Peyer's patch (tissue), 4 donors: Measurements from ENCODE around the gene TMEM132C. TPM values are rescaled to one million over a fixed set of nuclear protein-coding genes. Genes with fewer than 3 reads are reported as not detected.

Experiments used
- DNase-seq, 3 donors: peaks; one replicate each; pipeline ENCODE4 v3.0.0-alpha.2; 2017 to 2019
- H3K27ac ChIP-seq, 4 donors: fragments of 200-600 bp; sonication (generic); one replicate each; pipeline ENCODE4 v1.5.1; 2016 to 2019
- H3K27me3 ChIP-seq, 2 donors: fragments of 200-600 bp; sonication (generic); one replicate each; pipeline ENCODE4 v1.5.1; 2019
- H3K36me3 ChIP-seq, 3 donors: fragments of 200-600 bp; sonication (generic); one replicate each; pipeline ENCODE4 v1.5.1; 2016 to 2019
- H3K4me1 ChIP-seq, 4 donors: fragments of 200-600 bp; sonication (generic); one replicate each; pipeline ENCODE4 v1.5.1; 2016 to 2019
- H3K4me3 ChIP-seq, 4 donors: fragments of 200-600 bp; sonication (generic); 1 replicate in 3 of 4; 2 replicates in 1 of 4; pipeline ENCODE4 v1.5.1; 2016 to 2019; ENCODE audit warnings: mild to moderate bottlenecking in 1 of 4
- H3K9me3 ChIP-seq, 4 donors: fragments of 200-600 bp; sonication (generic); one replicate each; pipeline ENCODE4 v1.5.1; 2016 to 2019; ENCODE audit warnings: mild to moderate bottlenecking in 1 of 4
- CTCF ChIP-seq, 6 experiments: fragments of 450-650 bp in 4 of 6; fragments of 200-600 bp in 2 of 6; sonication (generic) in 1 of 6; IDR thresholded peaks; one replicate each; pipeline ENCODE4 v1.5.1; 2017 to 2019; ENCODE audit warnings: antibody characterized with exemption in 6 of 6, mild to moderate bottlenecking in 3 of 6, moderate library complexity in 1 of 6
- POLR2A ChIP-seq, 2 donors: fragments of 450-650 bp; IDR thresholded peaks; one replicate each; pipeline ENCODE4 v1.5.1; 2017; ENCODE audit warnings: antibody characterized with exemption in 2 of 2, mild to moderate bottlenecking in 2 of 2, moderate library complexity in 2 of 2
- total RNA-seq, 4 donors: library from RNA; depleted of rRNA; stranded (reverse); fragments of >200 nt; gene quantifications; one replicate each; pipeline ENCODE4 v1.1.0, GENCODE V29; 2016

The TMEM132C gene
- total RNA-seq, 4 donors from 2014 or later: 0.88 to 5.0 (median 2.0) TPM

- TF ChIP-seq CTCF (IDR thresholded peaks at IDR 0.05) (no peak), POLR2A (IDR thresholded peaks at IDR 0.05) (no peak)
- Histone ChIP-seq H3K4me1 (no peaks in the 10 kb centered on the region), H3K36me3 (no peaks in the 10 kb centered on the region), H3K27me3 (no peaks in the 10 kb centered on the region), H3K4me3 (no peak overlapping the region), H3K27ac (no peak overlapping the region), H3K9me3 (no peaks in the 10 kb centered on the region)
- no peak for DNase-seq
These were observed 40.8 kb downstream of the TMEM132C start for GRCh38 chr12:128307791-128308190.

- TF ChIP-seq CTCF (IDR thresholded peaks at IDR 0.05) (no peak), POLR2A (IDR thresholded peaks at IDR 0.05) (no peak)
- H3K27me3 ChIP-seq: no peaks in the 10 kb centered on the region
- no peak for DNase-seq
These were observed 45.7 kb downstream of the TMEM132C start for GRCh38 chr12:128312661-128313060.

GRCh38 chr12:128313931-128314330 is 47.0 kb downstream of the TMEM132C start:
- H3K36me3 ChIP-seq: no peaks in the 10 kb centered on the region
- no peak for DNase-seq
- no peaks in the 10 kb centered on the region for H3K9me3 ChIP-seq
- H3K4me3 ChIP-seq: no peak overlapping the region
- TF ChIP-seq POLR2A (IDR thresholded peaks at IDR 0.05) (no peak), CTCF (IDR thresholded peaks at IDR 0.05) (no peak)
- H3K27me3 ChIP-seq: no peaks in the 10 kb centered on the region
- no peaks in the 10 kb centered on the region for H3K4me1 ChIP-seq
- H3K27ac ChIP-seq: no peak overlapping the region

More at GRCh38 chr12:128312661-128313060, 45.7 kb downstream of the TMEM132C start:
- Histone ChIP-seq H3K9me3 (no peaks in the 10 kb centered on the region), H3K4me1 (no peaks in the 10 kb centered on the region), H3K27ac (no peak overlapping the region), H3K36me3 (no peaks in the 10 kb centered on the region), H3K4me3 (no peak overlapping the region)

GRCh38 chr12:128314611-128315010 is 47.6 kb downstream of the TMEM132C start:
- no peak for TF ChIP-seq CTCF (IDR thresholded peaks at IDR 0.05)
- TF ChIP-seq POLR2A (IDR thresholded peaks at IDR 0.05): no peak
- Histone ChIP-seq H3K36me3 (no peaks in the 10 kb centered on the region), H3K4me1 (no peaks in the 10 kb centered on the region), H3K9me3 (no peaks in the 10 kb centered on the region), H3K27ac (no peak overlapping the region), H3K27me3 (no peaks in the 10 kb centered on the region), H3K4me3 (no peak overlapping the region)
- no peak for DNase-seq

GRCh38 chr12:128316078-128316477 is 49.1 kb downstream of the TMEM132C start:
- Histone ChIP-seq H3K27ac (no peak overlapping the region), H3K4me3 (no peak overlapping the region), H3K27me3 (no peaks in the 10 kb centered on the region), H3K36me3 (no peaks in the 10 kb centered on the region), H3K4me1 (no peaks in the 10 kb centered on the region), H3K9me3 (no peaks in the 10 kb centered on the region)
- TF ChIP-seq POLR2A (IDR thresholded peaks at IDR 0.05): no peak
- TF ChIP-seq CTCF (IDR thresholded peaks at IDR 0.05): no peak
- no peak for DNase-seq

DNA sequence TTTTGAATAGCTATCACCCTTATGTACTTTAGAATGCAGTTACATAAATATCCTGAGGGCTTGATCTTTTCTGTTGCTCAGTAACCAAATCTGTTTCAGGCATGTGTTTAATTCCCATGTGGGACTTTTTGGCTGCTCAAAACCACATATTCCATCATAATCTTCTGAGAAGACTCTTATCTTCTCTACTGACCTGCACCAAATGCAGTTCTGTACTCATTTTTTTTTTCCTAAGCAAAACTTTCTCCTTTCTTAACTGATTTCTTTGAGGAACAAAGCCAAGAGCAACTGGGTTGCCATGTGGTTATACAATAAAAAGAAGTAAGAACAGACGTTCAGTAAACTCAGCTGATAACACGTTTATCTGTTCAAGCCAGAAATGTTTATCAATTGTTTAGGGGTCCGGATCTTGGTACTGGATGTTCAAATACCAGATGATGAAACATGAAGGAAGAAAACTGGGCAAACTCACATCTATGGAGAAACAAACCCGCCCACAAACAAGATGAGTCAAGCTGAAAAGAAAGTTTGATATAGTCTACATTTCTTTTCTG is 50.1 kb downstream of the TMEM132C start:
- Histone ChIP-seq H3K27ac (no peak overlapping the region), H3K9me3 (peaks cover 0 to under 1% (median 0%) of the 10 kb centered on the region in 4 donors), H3K4me1 (no peaks in the 10 kb centered on the region), H3K36me3 (no peaks in the 10 kb centered on the region), H3K27me3 (no peaks in the 10 kb centered on the region), H3K4me3 (no peak overlapping the region)
- DNase-seq: no peak
- TF ChIP-seq POLR2A (IDR thresholded peaks at IDR 0.05): no peak
- TF ChIP-seq CTCF (IDR thresholded peaks at IDR 0.05): no peak
